22Rv1 (cell line): ENCODE results near the gene P2RX7.
"Not testable (repeated sequence)": the region's sequence is repeated elsewhere in the genome, so short reads cannot be mapped to it uniquely, and the experiment has no call there.

Source experiments
- CTCF ChIP-seq: fragments of 450-650 bp; IDR thresholded peaks from 2 replicates; pipeline ENCODE4 v1.5.1; 2017; ENCODE audit warnings: mild to moderate bottlenecking
- ZFX ChIP-seq: fragments of 450-650 bp; IDR thresholded peaks from 2 replicates; pipeline ENCODE4 v1.6.1; 2017; ENCODE audit warnings: antibody characterized with exemption, borderline replicate concordance

DNA sequence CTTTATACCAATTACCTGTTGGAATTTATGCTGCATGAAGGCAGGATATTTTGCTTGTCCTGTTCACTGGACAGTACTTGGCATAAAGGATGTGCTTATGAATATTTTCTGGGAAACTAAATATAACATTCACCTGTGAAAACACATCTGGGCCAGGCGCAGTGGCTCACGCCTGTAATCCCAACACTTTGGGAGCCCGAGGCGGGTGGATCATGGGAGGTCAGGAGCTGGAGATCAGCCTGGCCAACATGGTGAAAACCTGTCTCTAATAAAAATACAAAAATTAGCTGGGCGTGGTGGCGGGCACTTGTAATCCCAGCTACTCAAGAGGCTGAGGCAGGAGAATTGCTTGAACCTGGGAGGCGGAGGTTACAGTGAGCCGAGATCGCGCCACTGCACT is 75.9 kb downstream of the P2RX7 start:
- TF ChIP-seq CTCF, ZFX: not testable (repeated sequence)
